ENCODE data around the gene ACCS.

ACCS gene

DNA sequence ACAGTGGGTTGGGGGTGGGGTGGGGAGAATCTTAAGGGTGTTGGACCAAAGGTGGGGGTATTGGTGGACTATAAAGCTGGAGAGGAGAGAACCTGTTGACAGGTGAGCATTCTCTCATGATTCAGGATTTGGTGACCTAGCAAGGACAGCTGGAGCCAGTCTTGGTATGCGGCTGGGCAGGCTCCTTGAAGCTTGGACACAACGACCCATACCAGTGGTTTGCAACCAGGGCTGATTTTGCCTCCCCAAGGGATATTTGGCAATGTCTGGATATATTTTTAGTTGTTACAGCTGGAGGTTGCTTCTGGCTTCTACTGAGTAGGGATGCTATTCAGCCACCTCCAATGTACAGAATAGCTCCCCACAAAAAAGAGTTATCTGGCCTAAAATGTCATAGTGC is 35.0 kb downstream of the ACCS start:
- H3K9ac ChIP-seq (ENCODE audit: low read length), result no peak overlapping the region
- H3K36me3 ChIP-seq (ENCODE audit: low read length), result no peaks in the 10 kb centered on the region; the same call in 1 of the 2 replicates
- H2AFZ ChIP-seq (ENCODE audit: low read depth, low read length, severe bottlenecking), result no peak overlapping the region
- TF ChIP-seq EZH2phosphoT487 (conservative IDR thresholded peaks at IDR 0.05; ENCODE audit: low read length), result no peak
- TF ChIP-seq, protein P1, sequence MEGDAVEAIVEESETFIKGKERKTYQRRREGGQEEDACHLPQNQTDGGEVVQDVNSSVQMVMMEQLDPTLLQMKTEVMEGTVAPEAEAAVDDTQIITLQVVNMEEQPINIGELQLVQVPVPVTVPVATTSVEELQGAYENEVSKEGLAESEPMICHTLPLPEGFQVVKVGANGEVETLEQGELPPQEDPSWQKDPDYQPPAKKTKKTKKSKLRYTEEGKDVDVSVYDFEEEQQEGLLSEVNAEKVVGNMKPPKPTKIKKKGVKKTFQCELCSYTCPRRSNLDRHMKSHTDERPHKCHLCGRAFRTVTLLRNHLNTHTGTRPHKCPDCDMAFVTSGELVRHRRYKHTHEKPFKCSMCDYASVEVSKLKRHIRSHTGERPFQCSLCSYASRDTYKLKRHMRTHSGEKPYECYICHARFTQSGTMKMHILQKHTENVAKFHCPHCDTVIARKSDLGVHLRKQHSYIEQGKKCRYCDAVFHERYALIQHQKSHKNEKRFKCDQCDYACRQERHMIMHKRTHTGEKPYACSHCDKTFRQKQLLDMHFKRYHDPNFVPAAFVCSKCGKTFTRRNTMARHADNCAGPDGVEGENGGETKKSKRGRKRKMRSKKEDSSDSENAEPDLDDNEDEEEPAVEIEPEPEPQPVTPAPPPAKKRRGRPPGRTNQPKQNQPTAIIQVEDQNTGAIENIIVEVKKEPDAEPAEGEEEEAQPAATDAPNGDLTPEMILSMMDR (IDR thresholded peaks at IDR 0.05; ENCODE audit: insufficient read depth, low read length, poor library complexity, severe bottlenecking), result no peak
- H3F3A ChIP-seq (ENCODE audit: insufficient read depth), result no peaks in the 10 kb centered on the region
- no peak overlapping the region for H3K4me3 ChIP-seq (ENCODE audit: insufficient read depth, low read length, poor library complexity, severe bottlenecking)
- H3K4me2 ChIP-seq (ENCODE audit: low read depth, low read length, poor library complexity, severe bottlenecking), result no peak overlapping the region
- H4K20me1 ChIP-seq (ENCODE audit: low read depth, low read length), result peaks cover 5% of the 10 kb centered on the region
- H3K9me2 ChIP-seq (replicated peaks; ENCODE audit: insufficient read depth, low read length), result no peaks in the 10 kb centered on the region
- no peaks in the 10 kb centered on the region for H3K9me3 ChIP-seq (ENCODE audit: insufficient read depth, low read length)
- no peak overlapping the region for H3K27ac ChIP-seq (ENCODE audit: low read depth, low read length)
- no peaks in the 10 kb centered on the region for H3K27me3 ChIP-seq (ENCODE audit: low read length)
- H3K79me2 ChIP-seq (ENCODE audit: insufficient read depth, low read length), result peaks cover 3% of the 10 kb centered on the region; the same call in 1 of the 2 replicates

DNA sequence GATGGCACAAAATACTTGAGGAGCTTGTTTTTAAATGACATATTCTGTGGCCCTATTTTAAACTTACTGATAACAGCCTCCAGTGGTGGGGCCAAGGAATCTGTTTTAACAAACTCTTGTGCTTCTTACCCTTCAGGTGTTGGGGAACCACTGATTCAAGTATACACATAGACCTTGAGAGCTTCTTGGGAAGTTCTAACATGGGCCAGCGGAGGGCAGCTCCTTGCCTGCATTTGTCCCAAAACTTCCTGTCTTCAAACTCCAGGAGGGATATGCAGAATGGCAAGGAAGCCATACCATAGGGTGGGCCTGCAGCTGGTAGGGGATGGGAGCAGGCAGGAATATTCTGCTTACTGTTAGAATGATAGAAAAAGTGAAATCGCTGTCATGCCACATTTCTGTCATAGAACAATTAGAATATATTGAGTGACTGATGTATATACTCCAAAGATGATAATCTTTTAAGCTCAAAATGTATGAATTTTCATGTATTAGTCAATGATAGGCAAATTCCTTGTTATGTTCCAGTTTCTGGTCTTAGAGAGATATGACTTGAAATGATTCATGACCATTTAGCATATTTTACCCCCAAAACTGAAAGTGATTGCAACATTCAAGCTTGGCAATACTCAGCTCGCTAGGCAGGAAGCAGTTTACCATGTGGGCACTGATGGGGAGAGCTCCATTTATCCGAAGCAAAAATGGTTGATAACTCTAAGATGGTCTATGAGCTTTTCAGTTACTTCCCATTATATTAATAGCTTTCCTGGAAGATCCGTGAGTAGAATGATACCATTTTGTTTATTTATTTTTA is 38.6 kb downstream of the ACCS start:
- Histone ChIP-seq H3K79me2 (ENCODE audit: insufficient read depth, low read length) (peaks cover 3% of the 10 kb centered on the region; the same call in 1 of the 2 replicates), H3K9me3 (ENCODE audit: insufficient read depth, low read length) (no peaks in the 10 kb centered on the region), H3K9ac (ENCODE audit: low read length) (no peak overlapping the region), H3K27me3 (ENCODE audit: low read length) (no peaks in the 10 kb centered on the region), H4K20me1 (ENCODE audit: low read depth, low read length) (peaks cover 5% of the 10 kb centered on the region), H2AFZ (ENCODE audit: low read depth, low read length, severe bottlenecking) (no peak overlapping the region), H3K4me3 (ENCODE audit: insufficient read depth, low read length, poor library complexity, severe bottlenecking) (no peak overlapping the region), H3K27ac (ENCODE audit: low read depth, low read length) (no peak overlapping the region), H3K9me2 (replicated peaks; ENCODE audit: insufficient read depth, low read length) (no peaks in the 10 kb centered on the region), H3K4me2 (ENCODE audit: low read depth, low read length, poor library complexity, severe bottlenecking) (no peak overlapping the region), H3F3A (ENCODE audit: insufficient read depth) (no peaks in the 10 kb centered on the region), H3K36me3 (ENCODE audit: low read length) (no peaks in the 10 kb centered on the region)
- TF ChIP-seq, protein P1 (IDR thresholded peaks at IDR 0.05; ENCODE audit: insufficient read depth, low read length, poor library complexity, severe bottlenecking), result no peak

DNA sequence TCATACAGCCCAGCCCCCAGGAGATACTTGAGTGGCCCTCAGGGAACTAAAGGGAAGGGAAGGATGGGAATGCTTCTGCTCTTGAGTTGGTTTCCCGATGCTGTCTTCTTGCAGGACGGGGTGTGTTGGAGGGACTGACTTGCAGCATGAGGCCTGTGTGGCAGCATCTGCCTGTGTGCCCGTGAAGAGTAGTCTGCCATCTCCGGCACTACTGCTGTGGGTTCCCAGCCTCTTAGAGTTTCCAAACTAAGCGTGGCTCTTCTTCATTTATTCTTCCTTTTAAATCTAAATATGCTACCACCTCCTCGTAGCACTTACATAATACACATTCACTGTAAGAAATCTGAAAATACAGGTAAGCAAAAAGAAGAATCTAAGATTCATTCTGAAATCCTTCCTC is 42.2 kb downstream of the ACCS start:
- Histone ChIP-seq H3K9me3 (ENCODE audit: insufficient read depth, low read length) (no peaks in the 10 kb centered on the region), H3K4me3 (ENCODE audit: insufficient read depth, low read length, poor library complexity, severe bottlenecking) (no peak overlapping the region), H3K4me2 (ENCODE audit: low read depth, low read length, poor library complexity, severe bottlenecking) (no peak overlapping the region), H4K20me1 (ENCODE audit: low read depth, low read length) (peaks cover 3% of the 10 kb centered on the region), H3K36me3 (ENCODE audit: low read length) (no peaks in the 10 kb centered on the region), H3K9me2 (replicated peaks; ENCODE audit: insufficient read depth, low read length) (no peaks in the 10 kb centered on the region), H3K27me3 (ENCODE audit: low read length) (no peaks in the 10 kb centered on the region), H2AFZ (ENCODE audit: low read depth, low read length, severe bottlenecking) (no peak overlapping the region), H3K27ac (ENCODE audit: low read depth, low read length) (no peak overlapping the region), H3K9ac (ENCODE audit: low read length) (no peak overlapping the region), H3K79me2 (ENCODE audit: insufficient read depth, low read length) (peaks cover 3% of the 10 kb centered on the region; the same call in 1 of the 2 replicates), H3F3A (ENCODE audit: insufficient read depth) (no peaks in the 10 kb centered on the region)
- TF ChIP-seq, protein P1 (IDR thresholded peaks at IDR 0.05; ENCODE audit: insufficient read depth, low read length, poor library complexity, severe bottlenecking), result no peak
- TF ChIP-seq EZH2phosphoT487 (conservative IDR thresholded peaks at IDR 0.05; ENCODE audit: low read length), result no peak

All from SU-DHL-6 (cell line).